IgD-negative memory B cell (primary cell): Measurements from ENCODE around the gene MINAR2. TPM values are rescaled to one million over a fixed set of nuclear protein-coding genes. Genes with fewer than 3 reads are reported as not detected.

Experiments
- polyA plus RNA-seq: library from polyadenylated mRNA; unstranded; fragments of 300-500 nt; fragmentation: Illumina TruSeq; gene quantifications from one replicate; pipeline ENCODE4 v1.2.3, GENCODE V29; 2021

MINAR2 gene
- polyA plus RNA-seq, 1 donor from 2014 or later: not detected

Other genes with a start within 250 kb of the MINAR2 start
- gene CHSY3, start 156.4 kb downstream of the MINAR2 start, polyA plus RNA-seq: not detected